Measurements from ENCODE around the gene RAPGEF1. TPM values are rescaled to one million over a fixed set of nuclear protein-coding genes. Genes with fewer than 3 reads are reported as not detected.

Gene RAPGEF1
- total and polyA plus RNA-seq, 2 of the 13 experiments (the other 11 are each of a cell fraction or from before 2014, with no cell fraction given) = 21.2 to 38.9 TPM

DNA sequence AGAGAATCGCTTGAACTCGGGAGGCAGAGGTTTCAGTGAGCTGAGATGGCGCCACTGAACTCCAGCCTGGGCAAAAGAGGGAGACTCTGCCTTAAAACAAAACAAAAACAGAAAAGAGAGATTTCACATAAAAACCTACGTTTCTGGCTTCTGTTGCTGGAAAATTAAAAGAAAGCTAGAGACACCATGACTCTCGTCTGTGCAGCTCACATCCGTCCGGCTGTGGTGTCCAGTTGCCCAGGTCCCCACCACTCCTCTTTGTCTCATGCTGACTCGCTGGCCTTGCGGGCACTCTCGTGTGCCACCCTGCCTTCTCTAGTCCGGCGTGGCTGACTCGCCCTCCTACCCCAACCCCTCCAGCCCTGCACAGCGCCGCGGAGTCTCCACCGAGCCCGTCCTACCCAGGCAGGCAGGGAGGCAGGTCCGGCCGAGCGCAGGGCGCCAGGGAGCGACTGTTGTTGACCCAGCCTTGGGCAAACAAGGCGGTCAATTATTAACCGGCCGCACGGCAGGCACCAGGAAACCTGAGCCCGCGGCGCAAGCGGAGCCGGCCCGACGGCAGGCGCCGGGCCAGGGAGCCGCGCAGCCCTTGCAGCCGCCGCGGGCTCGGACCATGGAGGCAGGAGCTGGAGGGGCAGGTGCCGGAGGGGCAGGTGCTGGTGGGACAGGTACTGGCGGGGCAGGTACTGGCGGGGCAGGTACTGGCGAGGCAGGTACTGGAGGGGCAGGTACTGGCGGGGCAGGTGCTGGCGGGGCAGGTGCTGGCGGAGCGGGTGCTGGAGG, 194.7 kb downstream of the RAPGEF1 start, which contains the start of gene PRRT1B (continued):
- TF ChIP-seq ZNF598 (CRISPR knock-in tag; IDR thresholded peaks at IDR 0.05; ENCODE audit: borderline replicate concordance) (peak; percentile 31; the same call in 1 of the 2 replicates), IKZF4 (CRISPR knock-in tag; IDR thresholded peaks at IDR 0.05; ENCODE audit: borderline replicate concordance, low read depth, not compliant biosample characterization) (no peak), HMG20A (CRISPR knock-in tag; IDR thresholded peaks at IDR 0.05; ENCODE audit: borderline replicate concordance) (peak; percentile 68; the same call in 1 of the 2 replicates), ZNF749 (CRISPR knock-in tag; IDR thresholded peaks at IDR 0.05; ENCODE audit: borderline replicate concordance) (peak; percentile 81; the same call in 1 of the 2 replicates), ZNF616 (CRISPR knock-in tag; IDR thresholded peaks at IDR 0.05; ENCODE audit: low read depth) (no peak), GLI4 (CRISPR knock-in tag; IDR thresholded peaks at IDR 0.05; ENCODE audit: borderline replicate concordance) (peak; percentile 63; the same call in 1 of the 2 replicates), AGO1 (IDR thresholded peaks at IDR 0.05; ENCODE audit: low read depth, low read length, poor library complexity, severe bottlenecking) (no peak), IRX3 (CRISPR knock-in tag; IDR thresholded peaks at IDR 0.05; ENCODE audit: borderline replicate concordance, low read depth) (peak; percentile 79; the same call in 1 of the 2 replicates), IRF2 (CRISPR knock-in tag; IDR thresholded peaks at IDR 0.05) (peak; percentile 67; the same call in 1 of the 2 replicates), ZFY (CRISPR knock-in tag; IDR thresholded peaks at IDR 0.05) (peak; percentile 41; the same call in 1 of the 2 replicates), ZNF569 (CRISPR knock-in tag; IDR thresholded peaks at IDR 0.05; ENCODE audit: borderline replicate concordance) (no peak), HNRNPLL (IDR thresholded peaks at IDR 0.05; ENCODE audit: low read depth, low read length, poor library complexity, severe bottlenecking) (peak; percentile 84), MEF2D (CRISPR knock-in tag; IDR thresholded peaks at IDR 0.05) (peak; percentile 52; the same call in 1 of the 2 replicates), KLF16 (CRISPR knock-in tag; IDR thresholded peaks at IDR 0.05) (peak in 1 of 2 experiments; percentile 53; a peak in 2 of 4 replicates), SOX6 (IDR thresholded peaks at IDR 0.05) (no peak), SOX6 (CRISPR knock-in tag; IDR thresholded peaks at IDR 0.05) (peak; percentile 81), KDM3A (CRISPR knock-in tag; IDR thresholded peaks at IDR 0.05; ENCODE audit: low read depth) (peak; percentile 90), KAT7 (CRISPR knock-in tag; IDR thresholded peaks at IDR 0.05; ENCODE audit: borderline replicate concordance) (no peak), KDM5B (CRISPR knock-in tag; IDR thresholded peaks at IDR 0.05; ENCODE audit: borderline replicate concordance) (peak; percentile 42; the same call in 1 of the 2 replicates), YY1 (IDR thresholded peaks at IDR 0.05; ENCODE audit: insufficient read depth, insufficient replicate concordance, low read depth, low read length) (peak; percentile 68), ZFP36 (IDR thresholded peaks at IDR 0.05; ENCODE audit: borderline replicate concordance, low read depth, low read length, partially characterized antibody) (no peak), PRPF4 (IDR thresholded peaks at IDR 0.05; ENCODE audit: low read depth, low read length, poor library complexity, severe bottlenecking) (no peak), POLR2AphosphoS2 (IDR thresholded peaks at IDR 0.05; ENCODE audit: low read depth, low read length) (no peak), ZNF430 (CRISPR knock-in tag; IDR thresholded peaks at IDR 0.05) (0 out of 2 replicates have a peak, but pooled peaks have one; percentile 60)
- TF ChIP-seq, protein P1, sequence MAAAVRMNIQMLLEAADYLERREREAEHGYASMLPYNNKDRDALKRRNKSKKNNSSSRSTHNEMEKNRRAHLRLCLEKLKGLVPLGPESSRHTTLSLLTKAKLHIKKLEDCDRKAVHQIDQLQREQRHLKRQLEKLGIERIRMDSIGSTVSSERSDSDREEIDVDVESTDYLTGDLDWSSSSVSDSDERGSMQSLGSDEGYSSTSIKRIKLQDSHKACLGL (CRISPR knock-in tag; IDR thresholded peaks at IDR 0.05) = peak; percentile 56; the same call in 1 of the 2 replicates
- TF ChIP-seq, protein P2, sequence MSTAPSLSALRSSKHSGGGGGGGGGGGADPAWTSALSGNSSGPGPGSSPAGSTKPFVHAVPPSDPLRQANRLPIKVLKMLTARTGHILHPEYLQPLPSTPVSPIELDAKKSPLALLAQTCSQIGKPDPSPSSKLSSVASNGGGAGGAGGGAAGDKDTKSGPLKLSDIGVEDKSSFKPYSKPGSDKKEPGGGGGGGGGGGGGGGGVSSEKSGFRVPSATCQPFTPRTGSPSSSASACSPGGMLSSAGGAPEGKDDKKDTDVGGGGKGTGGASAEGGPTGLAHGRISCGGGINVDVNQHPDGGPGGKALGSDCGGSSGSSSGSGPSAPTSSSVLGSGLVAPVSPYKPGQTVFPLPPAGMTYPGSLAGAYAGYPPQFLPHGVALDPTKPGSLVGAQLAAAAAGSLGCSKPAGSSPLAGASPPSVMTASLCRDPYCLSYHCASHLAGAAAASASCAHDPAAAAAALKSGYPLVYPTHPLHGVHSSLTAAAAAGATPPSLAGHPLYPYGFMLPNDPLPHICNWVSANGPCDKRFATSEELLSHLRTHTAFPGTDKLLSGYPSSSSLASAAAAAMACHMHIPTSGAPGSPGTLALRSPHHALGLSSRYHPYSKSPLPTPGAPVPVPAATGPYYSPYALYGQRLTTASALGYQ (CRISPR knock-in tag; IDR thresholded peaks at IDR 0.05) = peak; percentile 94
- TF ChIP-seq, protein P3, sequence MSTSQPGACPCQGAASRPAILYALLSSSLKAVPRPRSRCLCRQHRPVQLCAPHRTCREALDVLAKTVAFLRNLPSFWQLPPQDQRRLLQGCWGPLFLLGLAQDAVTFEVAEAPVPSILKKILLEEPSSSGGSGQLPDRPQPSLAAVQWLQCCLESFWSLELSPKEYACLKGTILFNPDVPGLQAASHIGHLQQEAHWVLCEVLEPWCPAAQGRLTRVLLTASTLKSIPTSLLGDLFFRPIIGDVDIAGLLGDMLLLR (CRISPR knock-in tag; IDR thresholded peaks at IDR 0.05) = no peak
